PC-3 (cell line): ENCODE measurements around the gene TPT1.

ENCODE experiments used
- EZH2 ChIP-seq: fragments of 300-600 bp; sonication (generic); IDR thresholded peaks from one replicate; pipeline ENCODE4 v1.6.1; 2017; ENCODE audit warnings: antibody characterized with exemption, mild to moderate bottlenecking, low read length; ENCODE audit not compliant: unreplicated experiment
- EZH2phosphoT487 ChIP-seq: fragments of 300-600 bp; sonication (generic); IDR thresholded peaks from 2 replicates; pipeline ENCODE4 v1.6.1; 2018; ENCODE audit warnings: mild to moderate bottlenecking, antibody characterized with exemption, low read length, borderline replicate concordance
- TF ChIP-seq, protein P1 (sequence below): fragments of 300-600 bp; sonication (generic); conservative IDR thresholded peaks from 2 replicates; pipeline ENCODE4 v1.5.1; 2017; ENCODE audit warnings: antibody characterized with exemption, low read depth, mild to moderate bottlenecking, low read length

DNA sequence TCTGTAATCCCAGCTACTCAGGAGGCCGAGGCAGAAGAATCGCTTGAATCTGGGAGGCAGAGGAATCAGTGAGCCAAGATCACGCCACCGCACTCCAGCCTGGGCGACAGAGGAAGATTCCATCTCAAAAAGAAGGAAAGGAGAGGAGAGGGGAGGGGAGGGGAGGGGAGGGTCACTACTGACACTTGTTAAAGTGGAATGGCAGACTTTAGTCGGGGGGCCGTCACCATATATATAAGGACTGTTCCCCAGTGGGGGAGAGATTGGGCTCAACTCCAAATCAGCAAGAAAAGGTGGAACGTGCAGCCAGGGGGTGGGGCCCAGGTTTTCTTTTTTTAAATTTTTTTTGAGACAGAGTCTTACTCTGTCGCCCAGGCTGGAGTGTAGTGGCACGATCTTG, 26.2 kb downstream of the TPT1 start:
- TF ChIP-seq, protein P1, sequence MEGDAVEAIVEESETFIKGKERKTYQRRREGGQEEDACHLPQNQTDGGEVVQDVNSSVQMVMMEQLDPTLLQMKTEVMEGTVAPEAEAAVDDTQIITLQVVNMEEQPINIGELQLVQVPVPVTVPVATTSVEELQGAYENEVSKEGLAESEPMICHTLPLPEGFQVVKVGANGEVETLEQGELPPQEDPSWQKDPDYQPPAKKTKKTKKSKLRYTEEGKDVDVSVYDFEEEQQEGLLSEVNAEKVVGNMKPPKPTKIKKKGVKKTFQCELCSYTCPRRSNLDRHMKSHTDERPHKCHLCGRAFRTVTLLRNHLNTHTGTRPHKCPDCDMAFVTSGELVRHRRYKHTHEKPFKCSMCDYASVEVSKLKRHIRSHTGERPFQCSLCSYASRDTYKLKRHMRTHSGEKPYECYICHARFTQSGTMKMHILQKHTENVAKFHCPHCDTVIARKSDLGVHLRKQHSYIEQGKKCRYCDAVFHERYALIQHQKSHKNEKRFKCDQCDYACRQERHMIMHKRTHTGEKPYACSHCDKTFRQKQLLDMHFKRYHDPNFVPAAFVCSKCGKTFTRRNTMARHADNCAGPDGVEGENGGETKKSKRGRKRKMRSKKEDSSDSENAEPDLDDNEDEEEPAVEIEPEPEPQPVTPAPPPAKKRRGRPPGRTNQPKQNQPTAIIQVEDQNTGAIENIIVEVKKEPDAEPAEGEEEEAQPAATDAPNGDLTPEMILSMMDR = no peak
- TF ChIP-seq EZH2 (no peak), EZH2phosphoT487 (no peak)
